GM12875 (cell line): Measurements from ENCODE around the gene GRIP2.

ENCODE experiments used
- H3K4me3 ChIP-seq: one replicate; pipeline ENCODE4 v1.5.1; 2011; ENCODE audit warnings: low read depth, low read length, control low read depth
- TF ChIP-seq, protein P1 (sequence below): IDR thresholded peaks from 2 replicates; pipeline ENCODE4 v1.5.1; 2011; ENCODE audit warnings: low read depth, mild to moderate bottlenecking, control low read depth, inconsistent platforms, low read length, moderate library complexity, borderline replicate concordance; ENCODE audit not compliant: insufficient read depth

GRIP2 gene

DNA sequence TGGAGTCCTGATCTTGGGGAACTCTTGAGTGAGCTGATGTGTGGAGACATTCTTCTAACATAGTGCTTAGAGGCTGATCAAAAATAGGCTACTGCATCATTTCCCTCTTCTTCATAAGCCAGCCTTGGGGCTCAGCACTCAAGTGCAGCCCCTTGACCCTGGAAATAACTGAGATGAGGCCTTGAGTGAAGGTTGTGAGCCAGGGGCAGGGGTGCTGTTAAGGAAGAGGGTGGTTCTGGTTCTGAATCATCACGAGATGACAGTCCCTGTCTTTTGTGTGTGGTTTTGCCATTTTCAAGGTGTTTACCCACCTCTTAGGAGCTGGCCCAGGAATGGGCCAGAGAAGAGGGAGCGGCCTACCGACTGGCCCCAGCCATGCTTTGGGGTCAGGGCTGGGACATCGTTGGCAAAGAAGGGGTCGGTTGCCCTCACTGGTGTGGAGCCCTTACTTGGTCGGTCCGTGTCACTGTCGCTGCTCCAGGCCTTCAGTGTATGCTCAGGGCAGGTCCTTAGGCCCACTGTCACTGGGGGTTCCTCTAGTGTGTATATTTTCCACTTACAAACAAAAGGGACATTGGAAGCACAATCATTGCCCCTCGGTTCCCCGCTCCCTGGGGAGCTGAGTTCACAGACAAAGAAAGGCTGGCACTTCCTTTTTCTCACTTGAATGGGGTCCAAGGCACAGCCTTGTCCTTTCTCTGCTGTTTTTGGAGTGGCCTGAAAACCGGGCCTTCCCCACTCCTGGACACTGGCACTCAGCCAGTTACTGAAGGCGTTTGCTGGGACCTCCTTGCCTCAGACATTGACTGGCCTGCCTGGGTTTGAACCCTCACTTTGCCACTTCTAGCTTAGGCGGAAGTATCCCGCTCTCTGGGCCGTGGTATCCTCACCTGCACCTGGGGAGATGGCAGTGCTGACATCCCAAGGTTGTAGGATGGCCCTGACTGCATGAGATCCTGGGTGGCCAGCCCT is 91.1 kb downstream of the GRIP2 start:
- TF ChIP-seq, protein P1, sequence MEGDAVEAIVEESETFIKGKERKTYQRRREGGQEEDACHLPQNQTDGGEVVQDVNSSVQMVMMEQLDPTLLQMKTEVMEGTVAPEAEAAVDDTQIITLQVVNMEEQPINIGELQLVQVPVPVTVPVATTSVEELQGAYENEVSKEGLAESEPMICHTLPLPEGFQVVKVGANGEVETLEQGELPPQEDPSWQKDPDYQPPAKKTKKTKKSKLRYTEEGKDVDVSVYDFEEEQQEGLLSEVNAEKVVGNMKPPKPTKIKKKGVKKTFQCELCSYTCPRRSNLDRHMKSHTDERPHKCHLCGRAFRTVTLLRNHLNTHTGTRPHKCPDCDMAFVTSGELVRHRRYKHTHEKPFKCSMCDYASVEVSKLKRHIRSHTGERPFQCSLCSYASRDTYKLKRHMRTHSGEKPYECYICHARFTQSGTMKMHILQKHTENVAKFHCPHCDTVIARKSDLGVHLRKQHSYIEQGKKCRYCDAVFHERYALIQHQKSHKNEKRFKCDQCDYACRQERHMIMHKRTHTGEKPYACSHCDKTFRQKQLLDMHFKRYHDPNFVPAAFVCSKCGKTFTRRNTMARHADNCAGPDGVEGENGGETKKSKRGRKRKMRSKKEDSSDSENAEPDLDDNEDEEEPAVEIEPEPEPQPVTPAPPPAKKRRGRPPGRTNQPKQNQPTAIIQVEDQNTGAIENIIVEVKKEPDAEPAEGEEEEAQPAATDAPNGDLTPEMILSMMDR, result no peak
- no peak overlapping the region for H3K4me3 ChIP-seq

DNA sequence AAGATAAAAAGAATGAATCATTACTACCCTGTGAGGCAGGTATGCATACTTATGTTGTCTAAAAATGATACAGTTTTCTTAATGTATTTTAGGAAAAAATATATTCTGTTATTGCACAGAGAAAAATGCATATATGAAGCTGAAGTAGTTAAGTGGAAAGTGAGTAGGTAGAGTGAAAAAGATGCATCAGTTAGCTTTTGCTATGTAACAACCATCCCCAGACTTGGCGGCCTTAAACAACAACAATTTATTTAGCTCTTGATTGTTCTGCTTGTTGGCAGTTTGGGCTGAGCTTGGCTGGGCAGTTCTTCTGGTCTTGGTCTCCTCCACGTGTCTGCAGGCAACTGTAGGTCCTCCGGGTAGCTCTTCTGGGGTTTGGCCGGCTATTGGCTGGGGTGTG is 92.1 kb downstream of the GRIP2 start:
- TF ChIP-seq, protein P1, result no peak

DNA sequence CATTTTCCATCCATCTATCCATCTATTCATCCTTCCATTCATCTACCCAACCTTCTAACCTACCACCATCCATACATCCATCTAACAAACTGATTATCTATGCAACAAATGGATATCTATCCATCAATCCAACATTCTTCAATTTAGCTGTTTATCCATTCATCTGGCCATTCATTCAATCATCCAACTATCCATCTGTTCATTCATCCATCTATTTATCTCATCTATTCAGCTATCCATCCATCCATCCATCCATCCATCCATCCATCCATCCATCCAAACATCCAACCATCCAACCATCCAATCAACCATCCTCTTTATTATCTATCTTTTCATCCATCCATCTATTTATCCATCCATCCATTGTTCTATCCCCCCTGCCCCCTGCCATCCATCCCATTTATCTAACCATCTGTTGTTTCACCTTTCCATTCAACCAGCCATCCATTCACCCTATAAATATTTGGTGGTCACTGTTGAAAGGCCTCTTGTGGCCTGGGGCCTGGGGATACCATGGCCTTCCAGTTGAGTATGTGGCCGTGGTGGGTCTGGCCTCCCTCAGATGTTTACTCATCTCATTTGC is 93.1 kb downstream of the GRIP2 start:
- H3K4me3 ChIP-seq, result no peak overlapping the region
- TF ChIP-seq, protein P1, result no peak

More for the DNA sequence above, 92.1 kb downstream of the GRIP2 start:
- no peak overlapping the region for H3K4me3 ChIP-seq

DNA sequence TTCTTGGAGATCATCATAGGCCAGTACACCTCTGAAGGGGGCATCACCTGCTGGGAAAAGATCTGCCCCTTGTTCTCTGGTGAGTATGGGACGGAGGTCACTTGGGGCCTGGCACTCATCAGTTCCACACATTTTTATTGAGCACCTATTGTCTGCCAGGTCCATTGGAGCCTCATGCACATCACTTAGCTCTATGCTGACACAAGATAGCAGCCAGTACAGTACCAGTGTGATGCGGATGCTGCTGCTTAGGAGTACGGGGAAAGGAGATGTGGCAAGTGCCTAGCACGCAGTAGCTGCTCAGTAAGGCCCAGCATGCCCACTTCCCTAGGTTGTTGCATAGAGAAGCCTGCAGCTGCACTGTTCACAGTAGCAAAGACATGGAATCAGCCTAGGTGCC is 94.4 kb downstream of the GRIP2 start:
- no peak overlapping the region for H3K4me3 ChIP-seq
- TF ChIP-seq, protein P1, result no peak

DNA sequence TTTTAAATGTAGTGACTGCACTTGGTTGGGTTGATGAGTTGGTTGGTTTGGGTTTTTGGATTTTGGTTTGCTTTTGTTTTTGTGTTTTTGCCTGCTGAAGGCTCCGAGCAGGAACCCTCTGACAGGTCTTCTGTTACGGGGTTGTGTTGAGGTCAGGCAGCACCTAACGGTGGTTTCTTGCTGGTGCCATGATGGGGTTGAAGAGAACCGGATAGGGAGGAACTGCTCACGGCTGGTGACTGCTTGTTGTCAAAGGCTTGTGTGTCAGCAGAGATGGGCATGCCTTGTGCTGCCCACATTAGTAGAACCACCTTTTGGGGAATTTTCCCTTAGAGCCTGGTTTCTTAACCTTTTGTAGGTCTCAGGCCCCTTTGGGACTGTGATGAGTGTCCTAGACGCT is 95.8 kb downstream of the GRIP2 start:
- TF ChIP-seq, protein P1, result no peak
- no peak overlapping the region for H3K4me3 ChIP-seq

DNA sequence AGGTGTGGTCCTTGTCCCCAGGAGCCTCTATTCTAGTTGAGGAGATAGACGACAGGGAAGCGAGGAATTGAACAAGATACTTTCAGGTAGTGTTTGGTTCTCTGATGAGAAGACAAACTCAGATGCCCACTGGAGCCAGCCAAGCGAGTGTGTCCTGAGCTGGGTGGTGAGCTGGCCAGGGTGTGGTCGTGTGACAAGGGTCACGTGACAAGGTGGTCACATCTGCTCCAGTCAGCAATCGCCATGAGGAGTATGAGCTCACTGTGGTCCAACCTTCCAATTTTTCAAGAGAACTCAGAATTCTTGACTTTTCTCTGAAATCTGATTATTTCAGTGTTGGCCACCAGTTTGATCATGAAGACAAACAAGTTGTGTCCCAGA is 98.2 kb downstream of the GRIP2 start:
- H3K4me3 ChIP-seq, result no peak overlapping the region
- TF ChIP-seq, protein P1, result no peak

DNA sequence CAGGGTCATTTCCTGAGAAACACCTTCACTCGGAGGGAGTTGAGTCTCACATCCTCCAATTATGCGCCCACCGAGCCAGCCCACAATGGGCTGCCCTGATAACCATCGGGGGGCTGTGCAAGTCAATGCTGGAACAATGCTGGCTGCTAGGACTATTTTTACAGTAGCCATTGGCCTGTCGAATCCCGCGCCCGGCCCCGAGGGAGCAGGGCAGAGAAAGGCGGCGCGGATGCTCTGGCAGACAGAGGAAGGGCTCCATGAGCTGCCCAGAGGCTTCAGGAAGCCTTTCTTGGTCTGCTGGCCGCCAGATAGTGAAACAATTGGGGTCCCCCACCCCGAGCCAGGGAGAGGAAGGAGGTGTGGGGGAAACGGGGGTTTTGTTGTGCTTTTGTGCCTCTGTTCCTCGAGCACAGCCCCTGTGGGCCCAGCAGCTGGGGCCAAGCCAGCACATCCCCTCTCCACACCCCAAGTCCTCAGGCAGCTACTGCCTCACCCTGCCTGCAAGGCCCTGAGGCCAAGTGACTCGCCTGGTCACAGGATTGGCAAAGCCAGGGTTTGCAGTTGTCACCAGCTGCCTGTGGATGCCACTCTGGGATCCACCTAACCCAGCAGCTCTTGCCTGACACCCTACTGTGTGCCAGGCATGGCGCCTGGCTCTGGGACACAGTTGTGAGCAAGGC is 98.8 kb downstream of the GRIP2 start:
- H3K4me3 ChIP-seq, result no peak overlapping the region
- TF ChIP-seq, protein P1, result no peak
